Memory B cell (primary cell): Measurements from ENCODE around the gene DDX3X.

ENCODE experiments used
- ATAC-seq: fragments of 150-1000 bp; cut with Tn5 transposase; 2 replicates; pipeline ENCODE4 v1.10.0; 2021; ENCODE audit warnings: low read depth, mild to moderate bottlenecking, moderate library complexity
- DNase-seq, 2 donors: peaks; one replicate each; pipeline ENCODE4 v3.0.0; 2022; ENCODE audit warnings: low spot score in 2 of 2
- H3K27ac Mint-ChIP-seq: one replicate; pipeline ENCODE4 v1.8.0; 2022; ENCODE audit warnings: mild to moderate bottlenecking, moderate library complexity, mixed read lengths
- H3K27me3 Mint-ChIP-seq: one replicate; pipeline ENCODE4 v1.8.0; 2022; ENCODE audit warnings: mixed read lengths
- H3K36me3 Mint-ChIP-seq: one replicate; pipeline ENCODE4 v1.8.0; 2022; ENCODE audit warnings: mild to moderate bottlenecking, mixed read lengths
- H3K4me1 Mint-ChIP-seq: one replicate; pipeline ENCODE4 v1.8.0; 2022; ENCODE audit warnings: mixed read lengths
- H3K4me3 Mint-ChIP-seq: one replicate; pipeline ENCODE4 v1.8.0; 2022; ENCODE audit warnings: mild to moderate bottlenecking, moderate library complexity, mixed read lengths
- H3K9me3 Mint-ChIP-seq: one replicate; pipeline ENCODE4 v1.8.0; 2022; ENCODE audit warnings: mixed read lengths

Gene DDX3X

GRCh38 chrX:41335198-41335957, 1.4 kb downstream of the DDX3X start:
- Mint-ChIP-seq H3K27me3 (no peaks in the 10 kb centered on the region), H3K36me3 (peaks cover 10% of the 10 kb centered on the region), H3K27ac (peak overlapping the region; percentile 100), H3K4me3 (peak overlapping the region; percentile 99), H3K9me3 (no peaks in the 10 kb centered on the region), H3K4me1 (peaks cover 16% of the 10 kb centered on the region)
- no peak for DNase-seq
- no peak for ATAC-seq

DNA sequence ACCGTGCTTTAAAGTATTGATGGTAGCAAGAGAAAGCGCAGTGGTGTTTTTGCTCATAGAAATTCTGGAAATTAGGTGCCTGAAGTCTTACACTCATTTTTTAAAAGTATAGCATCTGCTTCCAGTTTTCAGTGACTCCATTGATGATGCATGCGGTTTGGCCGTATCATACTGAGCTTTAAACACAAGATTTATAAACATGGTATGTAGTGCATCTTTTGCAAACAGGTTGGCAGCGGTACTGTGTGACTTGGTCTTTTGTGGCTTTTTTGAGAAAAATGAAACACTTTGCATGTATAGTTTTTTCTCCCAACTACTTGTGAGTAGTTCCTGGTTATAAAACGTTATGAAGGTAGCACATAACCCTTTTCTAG, 2.0 kb downstream of the DDX3X start:
- Mint-ChIP-seq H3K36me3 (peaks cover 10% of the 10 kb centered on the region), H3K27ac (peak overlapping the region; percentile 100), H3K4me1 (peaks cover 16% of the 10 kb centered on the region), H3K9me3 (no peaks in the 10 kb centered on the region), H3K27me3 (no peaks in the 10 kb centered on the region), H3K4me3 (peak overlapping the region; percentile 99)
- no peak for DNase-seq
- ATAC-seq, result no peak

DNA sequence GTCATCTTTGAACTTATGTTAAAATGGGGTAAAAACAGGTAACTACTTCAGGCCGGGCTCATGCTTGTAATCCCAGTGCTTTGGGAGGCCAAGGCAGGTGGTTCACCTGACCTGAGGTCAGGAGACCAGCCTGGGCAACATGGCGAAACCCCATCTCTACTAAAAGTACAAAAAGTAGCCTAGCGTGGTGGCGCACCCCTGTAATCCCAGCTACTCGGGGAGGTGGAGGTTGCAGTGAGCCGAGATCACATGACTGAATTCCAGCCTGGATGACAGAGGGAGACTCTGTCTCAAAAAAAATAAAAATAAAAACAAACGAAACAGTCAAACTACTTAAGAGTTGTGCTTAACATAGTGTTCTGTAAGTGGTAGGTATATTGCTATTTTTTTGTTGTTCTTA, 2.5 kb downstream of the DDX3X start:
- Mint-ChIP-seq H3K36me3 (peaks cover 11% of the 10 kb centered on the region), H3K27me3 (no peaks in the 10 kb centered on the region), H3K4me3 (peak overlapping the region; percentile 99), H3K9me3 (no peaks in the 10 kb centered on the region), H3K27ac (peak overlapping the region; percentile 100), H3K4me1 (peaks cover 18% of the 10 kb centered on the region)
- DNase-seq, result no peak
- ATAC-seq, result no peak

- Mint-ChIP-seq H3K36me3 (peaks cover 11% of the 10 kb centered on the region), H3K27me3 (no peaks in the 10 kb centered on the region), H3K4me1 (peaks cover 18% of the 10 kb centered on the region), H3K27ac (peak overlapping the region; percentile 100), H3K4me3 (peak overlapping the region; percentile 99), H3K9me3 (no peaks in the 10 kb centered on the region)
- ATAC-seq (no peak), DNase-seq (no peak)
Measured at GRCh38 chrX:41337140-41337539, 3.2 kb downstream of the DDX3X start.

DNA sequence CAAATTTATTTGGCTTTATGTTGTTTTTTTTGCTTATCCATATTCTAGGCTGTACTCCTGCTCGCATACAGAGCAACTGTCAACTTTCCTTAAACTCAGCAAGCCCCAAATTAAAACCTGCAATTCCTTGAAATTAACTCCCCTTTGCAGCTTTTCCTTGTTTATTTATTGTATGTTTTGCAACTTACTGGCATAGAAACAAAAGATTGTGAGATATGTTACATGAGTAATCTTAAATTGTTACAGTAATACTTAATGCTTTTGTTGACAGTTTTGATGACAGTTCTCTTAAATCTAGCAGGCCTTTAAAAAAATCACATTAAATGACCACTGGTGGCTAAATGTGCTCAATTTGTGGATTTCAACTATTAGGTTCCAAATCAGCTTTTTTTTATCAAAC, 4.5 kb downstream of the DDX3X start:
- Mint-ChIP-seq H3K4me1 (peaks cover 18% of the 10 kb centered on the region), H3K9me3 (no peaks in the 10 kb centered on the region), H3K4me3 (peak overlapping the region; percentile 11), H3K36me3 (peaks cover 16% of the 10 kb centered on the region), H3K27ac (no peak overlapping the region), H3K27me3 (no peaks in the 10 kb centered on the region)
- ATAC-seq, result no peak
- no peak for DNase-seq

- no peak for DNase-seq
- Mint-ChIP-seq H3K4me1 (peaks cover 15% of the 10 kb centered on the region), H3K36me3 (peaks cover 18% of the 10 kb centered on the region), H3K4me3 (peak overlapping the region; percentile 11), H3K27me3 (no peaks in the 10 kb centered on the region), H3K9me3 (no peaks in the 10 kb centered on the region), H3K27ac (peak overlapping the region; percentile 62)
- no peak for ATAC-seq
Measured at GRCh38 chrX:41339148-41339547, 5.2 kb downstream of the DDX3X start.

GRCh38 chrX:41344053-41344452, 10.1 kb downstream of the DDX3X start:
- no peak overlapping the region for H3K4me3 Mint-ChIP-seq
- H3K9me3 Mint-ChIP-seq, result no peaks in the 10 kb centered on the region
- peaks cover 4% of the 10 kb centered on the region for H3K4me1 Mint-ChIP-seq
- ATAC-seq, result no peak
- no peak for DNase-seq
- peak overlapping the region; percentile 68 for H3K27ac Mint-ChIP-seq
- no peaks in the 10 kb centered on the region for H3K27me3 Mint-ChIP-seq
- peaks cover 21% of the 10 kb centered on the region for H3K36me3 Mint-ChIP-seq

GRCh38 chrX:41347186-41347585, 13.2 kb downstream of the DDX3X start:
- ATAC-seq (no peak), DNase-seq (no peak)
- Mint-ChIP-seq H3K4me3 (no peak overlapping the region), H3K27me3 (no peaks in the 10 kb centered on the region), H3K9me3 (no peaks in the 10 kb centered on the region), H3K36me3 (peaks cover 15% of the 10 kb centered on the region), H3K27ac (peak overlapping the region; percentile 33), H3K4me1 (peaks cover 8% of the 10 kb centered on the region)

GRCh38 chrX:41348551-41348950, 14.6 kb downstream of the DDX3X start:
- H3K4me1 Mint-ChIP-seq, result peaks cover 11% of the 10 kb centered on the region

GRCh38 chrX:41350150-41350975, 16.4 kb downstream of the DDX3X start:
- H3K4me3 Mint-ChIP-seq, result no peak overlapping the region
- H3K27me3 Mint-ChIP-seq, result no peaks in the 10 kb centered on the region
- no peak for DNase-seq
- H3K27ac Mint-ChIP-seq, result peak overlapping the region; percentile 35
- H3K36me3 Mint-ChIP-seq, result peaks cover 8% of the 10 kb centered on the region
- H3K9me3 Mint-ChIP-seq, result no peaks in the 10 kb centered on the region
- H3K4me1 Mint-ChIP-seq, result peaks cover 15% of the 10 kb centered on the region
- peak; percentile 42 for ATAC-seq

More at GRCh38 chrX:41348551-41348950, 14.6 kb downstream of the DDX3X start:
- H3K4me3 Mint-ChIP-seq, result no peak overlapping the region
- peaks cover 10% of the 10 kb centered on the region for H3K36me3 Mint-ChIP-seq
- no peaks in the 10 kb centered on the region for H3K9me3 Mint-ChIP-seq
- ATAC-seq (no peak), DNase-seq (no peak)
- H3K27ac Mint-ChIP-seq, result peak overlapping the region; percentile 68
- no peaks in the 10 kb centered on the region for H3K27me3 Mint-ChIP-seq

DNA sequence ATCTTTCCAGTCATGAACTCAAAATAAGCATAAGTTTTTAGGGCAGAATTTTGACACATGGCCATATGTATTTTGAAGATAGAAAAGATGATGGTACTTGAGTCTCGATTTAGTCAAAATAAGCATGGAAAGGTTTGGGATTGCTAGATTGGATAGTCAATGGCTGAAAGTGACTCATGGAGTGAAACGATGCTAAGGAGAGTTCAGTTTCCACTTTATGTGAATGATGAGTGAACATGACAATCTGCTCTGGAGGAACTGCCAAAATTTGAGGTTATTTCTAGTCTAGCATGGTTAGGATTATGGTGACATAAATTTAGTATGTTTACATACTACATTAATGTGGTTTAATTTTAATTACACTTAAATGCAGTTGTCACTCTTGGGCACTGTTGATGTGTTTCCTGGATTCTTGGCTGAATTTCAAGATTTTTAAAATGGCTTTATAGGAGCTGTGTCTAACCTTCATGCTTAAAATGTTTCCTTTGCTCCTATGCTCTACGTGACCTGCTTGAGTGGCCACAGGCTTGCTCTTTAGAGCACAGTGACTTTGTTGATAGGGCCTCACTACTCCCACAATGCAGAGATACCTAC, 17.1 kb downstream of the DDX3X start:
- peaks cover 6% of the 10 kb centered on the region for H3K36me3 Mint-ChIP-seq
- no peaks in the 10 kb centered on the region for H3K27me3 Mint-ChIP-seq
- H3K4me1 Mint-ChIP-seq, result peaks cover 15% of the 10 kb centered on the region
- no peak for DNase-seq
- no peaks in the 10 kb centered on the region for H3K9me3 Mint-ChIP-seq
- peak; percentile 27 for ATAC-seq
- H3K4me3 Mint-ChIP-seq, result no peak overlapping the region
- H3K27ac Mint-ChIP-seq, result peak overlapping the region; percentile 35

DNA sequence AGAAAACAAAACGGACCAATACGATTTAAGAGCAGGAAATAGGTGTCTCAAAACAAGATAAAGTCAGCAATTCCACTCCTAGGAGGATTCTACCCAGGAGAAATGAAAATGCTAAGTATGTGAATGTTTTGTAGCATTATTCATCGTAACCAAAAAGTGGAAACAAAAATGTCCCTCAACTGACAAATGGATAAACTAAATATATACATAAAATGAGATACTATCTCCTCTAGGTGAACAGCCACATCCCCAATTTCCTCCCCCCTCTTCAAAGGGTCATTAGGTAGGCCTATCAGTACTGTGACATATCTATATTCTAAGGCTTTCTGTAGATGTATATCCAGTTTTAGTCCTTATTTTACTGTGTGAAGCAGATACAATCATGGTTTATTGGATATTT, 18.0 kb downstream of the DDX3X start:
- H3K4me3 Mint-ChIP-seq, result no peak overlapping the region
- H3K9me3 Mint-ChIP-seq, result no peaks in the 10 kb centered on the region

GRCh38 chrX:41352329-41352838, 18.4 kb downstream of the DDX3X start:
- no peak overlapping the region for H3K27ac Mint-ChIP-seq
- ATAC-seq (no peak), DNase-seq (no peak)
- no peak overlapping the region for H3K4me3 Mint-ChIP-seq
- H3K9me3 Mint-ChIP-seq, result no peaks in the 10 kb centered on the region
- no peaks in the 10 kb centered on the region for H3K27me3 Mint-ChIP-seq
- peaks cover 15% of the 10 kb centered on the region for H3K4me1 Mint-ChIP-seq
- no peaks in the 10 kb centered on the region for H3K36me3 Mint-ChIP-seq

More for the DNA sequence above, 18.0 kb downstream of the DDX3X start:
- ATAC-seq (no peak), DNase-seq (no peak)
- Mint-ChIP-seq H3K4me1 (peaks cover 15% of the 10 kb centered on the region), H3K27me3 (no peaks in the 10 kb centered on the region), H3K36me3 (peaks cover 3% of the 10 kb centered on the region), H3K27ac (peak overlapping the region; percentile 35)

- no peak overlapping the region for H3K27ac Mint-ChIP-seq
- ATAC-seq (no peak), DNase-seq (no peak)
- peaks cover 15% of the 10 kb centered on the region for H3K4me1 Mint-ChIP-seq
- no peaks in the 10 kb centered on the region for H3K27me3 Mint-ChIP-seq
- H3K4me3 Mint-ChIP-seq, result no peak overlapping the region
- no peaks in the 10 kb centered on the region for H3K36me3 Mint-ChIP-seq
- no peaks in the 10 kb centered on the region for H3K9me3 Mint-ChIP-seq
Measured at GRCh38 chrX:41353985-41354384, 20.0 kb downstream of the DDX3X start.
